Gastrocnemius medialis (tissue), 4 donors: ENCODE results near the gene ALDH3A1.

Experiments
- POLR2A ChIP-seq, 2 donors: fragments of 450-650 bp; IDR thresholded peaks; one replicate each; pipeline ENCODE4 v1.6.1; 2017; ENCODE audit warnings: antibody characterized with exemption in 2 of 2, mild to moderate bottlenecking in 2 of 2, moderate library complexity in 2 of 2
- TF ChIP-seq, protein P1 (sequence below), 5 experiments: fragments of 450-650 bp in 3 of 5; fragments of 200-600 bp in 2 of 5; sonication (generic) in 2 of 5; IDR thresholded peaks in 4 of 5; conservative IDR thresholded peaks in 1 of 5; 1 replicate in 4 of 5; 2 replicates in 1 of 5; pipeline ENCODE4 v1.5.1; 2016 to 2019; ENCODE audit warnings: antibody characterized with exemption in 5 of 5, mild to moderate bottlenecking in 3 of 5, moderate library complexity in 3 of 5

GRCh38 chr17:19781488-19782458 is 33.7 kb upstream of the ALDH3A1 start:
- TF ChIP-seq, protein P1, sequence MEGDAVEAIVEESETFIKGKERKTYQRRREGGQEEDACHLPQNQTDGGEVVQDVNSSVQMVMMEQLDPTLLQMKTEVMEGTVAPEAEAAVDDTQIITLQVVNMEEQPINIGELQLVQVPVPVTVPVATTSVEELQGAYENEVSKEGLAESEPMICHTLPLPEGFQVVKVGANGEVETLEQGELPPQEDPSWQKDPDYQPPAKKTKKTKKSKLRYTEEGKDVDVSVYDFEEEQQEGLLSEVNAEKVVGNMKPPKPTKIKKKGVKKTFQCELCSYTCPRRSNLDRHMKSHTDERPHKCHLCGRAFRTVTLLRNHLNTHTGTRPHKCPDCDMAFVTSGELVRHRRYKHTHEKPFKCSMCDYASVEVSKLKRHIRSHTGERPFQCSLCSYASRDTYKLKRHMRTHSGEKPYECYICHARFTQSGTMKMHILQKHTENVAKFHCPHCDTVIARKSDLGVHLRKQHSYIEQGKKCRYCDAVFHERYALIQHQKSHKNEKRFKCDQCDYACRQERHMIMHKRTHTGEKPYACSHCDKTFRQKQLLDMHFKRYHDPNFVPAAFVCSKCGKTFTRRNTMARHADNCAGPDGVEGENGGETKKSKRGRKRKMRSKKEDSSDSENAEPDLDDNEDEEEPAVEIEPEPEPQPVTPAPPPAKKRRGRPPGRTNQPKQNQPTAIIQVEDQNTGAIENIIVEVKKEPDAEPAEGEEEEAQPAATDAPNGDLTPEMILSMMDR (IDR thresholded peaks at IDR 0.05 in 4 of 5, conservative IDR thresholded peaks at IDR 0.05 in 1 of 5): no peak
- TF ChIP-seq POLR2A (IDR thresholded peaks at IDR 0.05): no peak
